PC-9 (cell line): Measurements from ENCODE around the gene FLAD1. TPM values are rescaled to one million over a fixed set of nuclear protein-coding genes. Genes with fewer than 3 reads are reported as not detected.

Experiments
- BruUV-seq: library from RNA; stranded (reverse); fragments of 400-500 nt; replicated peaks from 2 replicates; lab custom pipeline; 2021; lab: Mats Ljungman, UMichigan
- CTCF ChIA-PET: fragments of 300-600 bp; sonication (Branson Sonifier 250); formaldehyde crosslinking; loops from one replicate; lab custom pipeline; 2022; ENCODE audit warnings: antibody characterized with exemption; lab: Charles Lee
- POLR2A ChIA-PET: fragments of 300-600 bp; sonication (Branson Sonifier 250); formaldehyde crosslinking; loops from one replicate; lab custom pipeline; 2022; ENCODE audit warnings: antibody characterized with exemption; ENCODE audit not compliant: unreplicated experiment; lab: Charles Lee
- DNase-seq, 2 experiments: peaks; one replicate each; pipeline versions ENCODE4 v3.0.0 to v3.0.0-alpha.2; 2015 to 2022; ENCODE audit warnings: mixed read lengths in 1 of 2
- H2AFZ ChIP-seq: fragments of 200-600 bp; sonication (generic); 2 replicates; pipeline ENCODE4 v1.8.1; 2017; ENCODE audit warnings: antibody characterized with exemption
- H3F3A ChIP-seq: fragments of 200-600 bp; sonication (generic); 2 replicates; pipeline ENCODE4 v1.8.1; 2017; ENCODE audit warnings: antibody characterized with exemption, mild to moderate bottlenecking, low read depth; ENCODE audit not compliant: insufficient read depth
- H3K27ac ChIP-seq: fragments of 200-600 bp; sonication (generic); 2 replicates; pipeline ENCODE4 v1.6.1; 2016; ENCODE audit warnings: mixed run types
- H3K27me3 ChIP-seq: fragments of 200-600 bp; sonication (generic); 2 replicates; pipeline ENCODE4 v1.6.1; 2016; ENCODE audit warnings: low read depth, mixed run types; ENCODE audit not compliant: insufficient read depth
- H3K36me3 ChIP-seq: fragments of 200-600 bp; sonication (generic); 2 replicates; pipeline ENCODE4 v1.6.1; 2016; ENCODE audit warnings: low read depth, mixed run types
- H3K4me1 ChIP-seq: fragments of 200-600 bp; sonication (generic); replicated peaks from 2 replicates; pipeline ENCODE4 v1.6.1; 2016; ENCODE audit warnings: mixed run types; ENCODE audit not compliant: insufficient read depth
- H3K4me2 ChIP-seq: fragments of 200-600 bp; sonication (generic); 2 replicates; pipeline ENCODE4 v1.6.1; 2017; ENCODE audit warnings: mixed run types
- H3K4me3 ChIP-seq: fragments of 200-600 bp; sonication (generic); 2 replicates; pipeline ENCODE4 v1.6.1; 2016; ENCODE audit warnings: mixed run types
- H3K79me2 ChIP-seq: fragments of 200-600 bp; sonication (generic); 2 replicates; pipeline ENCODE4 v1.6.1; 2017; ENCODE audit warnings: low read depth, mixed run types
- H3K9me2 ChIP-seq: fragments of 200-600 bp; sonication (generic); 2 replicates; pipeline ENCODE4 v1.8.1; 2017; ENCODE audit warnings: mild to moderate bottlenecking; ENCODE audit not compliant: insufficient read depth
- H3K9me3 ChIP-seq: fragments of 200-600 bp; sonication (generic); 2 replicates; pipeline ENCODE4 v1.8.1; 2016; ENCODE audit warnings: low read depth; ENCODE audit not compliant: insufficient read depth
- H4K20me1 ChIP-seq: fragments of 200-600 bp; sonication (generic); 2 replicates; pipeline ENCODE4 v1.8.1; 2017; ENCODE audit not compliant: insufficient read depth
- EZH2 ChIP-seq: fragments of 200-600 bp; sonication (generic); IDR thresholded peaks from 2 replicates; pipeline ENCODE4 v1.8.0; 2017; ENCODE audit warnings: antibody characterized with exemption, low read depth
- intact Hi-C: fragments of 100-400 bp; cut with micrococcal nuclease; formaldehyde crosslinking; loops from one replicate; pipeline ENCODE4 v1.10.0; 2022; ENCODE audit not compliant: unreplicated experiment
- total RNA-seq: library from RNA; stranded (reverse); gene quantifications from 2 replicates; pipeline ENCODE4 v1.2.3, GENCODE V29; 2021
- TF ChIP-seq, protein P1 (sequence below): fragments of 200-600 bp; sonication (generic); conservative IDR thresholded peaks from 2 replicates; pipeline ENCODE4 v1.6.1; 2017; ENCODE audit warnings: mixed run types, antibody characterized with exemption, mild to moderate bottlenecking, moderate library complexity

Gene FLAD1
- total RNA-seq, 1 experiment from 2014 or later: 54.2 TPM

DNA sequence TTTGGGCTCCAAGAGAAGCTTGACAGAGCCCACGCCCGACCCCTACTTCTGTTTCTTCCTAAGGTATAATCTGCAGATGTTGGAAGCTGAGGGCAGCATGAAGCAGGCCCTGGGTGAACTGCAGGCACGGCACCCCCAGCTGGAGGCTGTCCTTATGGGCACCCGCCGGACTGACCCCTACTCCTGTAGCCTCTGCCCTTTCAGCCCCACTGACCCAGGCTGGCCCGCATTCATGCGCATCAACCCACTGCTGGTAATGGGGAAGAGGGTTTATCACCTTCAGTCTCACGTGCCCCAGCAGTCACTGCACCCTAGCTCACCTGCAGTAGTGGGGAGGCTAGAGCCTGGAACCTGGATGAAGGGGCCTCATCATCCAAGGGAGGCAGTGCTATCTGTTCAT is 7.1 kb downstream of the FLAD1 start:
- H3K9me2 ChIP-seq: no peaks in the 10 kb centered on the region
- H3K36me3 ChIP-seq: peaks cover 18% of the 10 kb centered on the region
- ChIA-PET CTCF (no interaction called here), POLR2A (no interaction called here)
- no peak overlapping the region for H3K4me2 ChIP-seq
- TF ChIP-seq, protein P1, sequence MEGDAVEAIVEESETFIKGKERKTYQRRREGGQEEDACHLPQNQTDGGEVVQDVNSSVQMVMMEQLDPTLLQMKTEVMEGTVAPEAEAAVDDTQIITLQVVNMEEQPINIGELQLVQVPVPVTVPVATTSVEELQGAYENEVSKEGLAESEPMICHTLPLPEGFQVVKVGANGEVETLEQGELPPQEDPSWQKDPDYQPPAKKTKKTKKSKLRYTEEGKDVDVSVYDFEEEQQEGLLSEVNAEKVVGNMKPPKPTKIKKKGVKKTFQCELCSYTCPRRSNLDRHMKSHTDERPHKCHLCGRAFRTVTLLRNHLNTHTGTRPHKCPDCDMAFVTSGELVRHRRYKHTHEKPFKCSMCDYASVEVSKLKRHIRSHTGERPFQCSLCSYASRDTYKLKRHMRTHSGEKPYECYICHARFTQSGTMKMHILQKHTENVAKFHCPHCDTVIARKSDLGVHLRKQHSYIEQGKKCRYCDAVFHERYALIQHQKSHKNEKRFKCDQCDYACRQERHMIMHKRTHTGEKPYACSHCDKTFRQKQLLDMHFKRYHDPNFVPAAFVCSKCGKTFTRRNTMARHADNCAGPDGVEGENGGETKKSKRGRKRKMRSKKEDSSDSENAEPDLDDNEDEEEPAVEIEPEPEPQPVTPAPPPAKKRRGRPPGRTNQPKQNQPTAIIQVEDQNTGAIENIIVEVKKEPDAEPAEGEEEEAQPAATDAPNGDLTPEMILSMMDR: no peak
- no peak for TF ChIP-seq EZH2
- H2AFZ ChIP-seq: no peak overlapping the region
- H3K27ac ChIP-seq: no peak overlapping the region
- peaks cover 49% of the 10 kb centered on the region for H3F3A ChIP-seq
- no peak overlapping the region for H3K4me3 ChIP-seq
- no peaks in the 10 kb centered on the region for H3K9me3 ChIP-seq
- H4K20me1 ChIP-seq: no peaks in the 10 kb centered on the region
- BruUV-seq: no TSS peak
- H3K79me2 ChIP-seq: peaks cover 37% of the 10 kb centered on the region
- intact Hi-C loops: no loop called here
- no peaks in the 10 kb centered on the region for H3K27me3 ChIP-seq
- H3K4me1 ChIP-seq: peaks cover 27% of the 10 kb centered on the region
- no peak for DNase-seq

DNA sequence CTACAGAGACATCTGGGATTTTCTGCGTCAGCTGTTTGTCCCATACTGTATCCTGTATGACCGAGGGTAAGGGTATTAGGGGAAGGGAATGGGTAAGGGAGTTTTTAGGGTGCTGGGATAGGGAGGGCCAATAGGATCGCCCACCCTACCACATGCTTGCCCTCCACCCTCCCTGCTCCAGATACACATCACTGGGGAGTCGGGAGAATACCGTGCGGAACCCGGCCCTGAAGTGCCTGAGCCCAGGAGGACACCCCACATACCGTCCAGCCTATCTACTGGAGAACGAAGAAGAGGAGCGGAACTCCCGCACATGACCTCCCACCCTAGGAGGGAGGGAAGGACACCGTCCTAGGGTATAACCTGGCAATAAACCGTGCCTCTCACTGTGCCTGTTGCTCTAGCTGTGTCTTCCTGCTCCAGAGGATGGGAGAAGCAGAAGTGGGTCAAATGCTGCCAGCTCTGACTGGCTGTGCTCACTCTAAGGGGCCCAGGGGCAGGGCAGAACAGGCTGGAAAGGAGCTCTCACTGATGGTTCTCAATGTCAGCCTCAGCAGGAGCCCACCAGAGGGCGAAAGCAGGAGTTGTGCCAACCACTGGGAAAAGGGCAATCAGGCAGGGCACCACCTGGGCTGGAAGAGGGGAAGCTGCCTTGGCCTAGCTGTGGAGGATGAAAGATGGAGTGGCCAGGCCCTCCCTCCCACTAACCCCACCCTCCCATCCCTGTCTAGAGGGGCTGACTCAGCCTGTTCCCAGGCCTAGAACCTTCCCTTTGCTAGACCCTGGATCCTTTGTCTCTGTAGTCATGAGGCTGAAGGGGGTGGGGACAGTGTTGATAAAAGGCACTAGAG is 9.8 kb downstream of the FLAD1 start:
- no peak for DNase-seq
- Histone ChIP-seq H3K9me2 (no peaks in the 10 kb centered on the region), H3K4me2 (no peak overlapping the region), H3K27me3 (no peaks in the 10 kb centered on the region), H3K4me1 (peaks cover 19% of the 10 kb centered on the region), H3K79me2 (peaks cover 12% of the 10 kb centered on the region), H3K36me3 (peaks cover 9% of the 10 kb centered on the region), H3K9me3 (no peaks in the 10 kb centered on the region), H2AFZ (no peak overlapping the region), H3K27ac (no peak overlapping the region), H3K4me3 (no peak overlapping the region), H4K20me1 (no peaks in the 10 kb centered on the region), H3F3A (peaks cover 54% of the 10 kb centered on the region)
- POLR2A ChIA-PET: interaction anchor here (0.5 to 0.7 kb wide), 5 partner anchors 8 to 939 kb away, joined by 3 to 16 read pairs (median 6); partner anchors contain the start of gene PBXIP1
- TF ChIP-seq, protein P1: no peak; the same call in 1 of the 2 replicates
- TF ChIP-seq EZH2: no peak
- CTCF ChIA-PET: no interaction called here
- intact Hi-C loops: no loop called here
- BruUV-seq: no TSS peak

DNA sequence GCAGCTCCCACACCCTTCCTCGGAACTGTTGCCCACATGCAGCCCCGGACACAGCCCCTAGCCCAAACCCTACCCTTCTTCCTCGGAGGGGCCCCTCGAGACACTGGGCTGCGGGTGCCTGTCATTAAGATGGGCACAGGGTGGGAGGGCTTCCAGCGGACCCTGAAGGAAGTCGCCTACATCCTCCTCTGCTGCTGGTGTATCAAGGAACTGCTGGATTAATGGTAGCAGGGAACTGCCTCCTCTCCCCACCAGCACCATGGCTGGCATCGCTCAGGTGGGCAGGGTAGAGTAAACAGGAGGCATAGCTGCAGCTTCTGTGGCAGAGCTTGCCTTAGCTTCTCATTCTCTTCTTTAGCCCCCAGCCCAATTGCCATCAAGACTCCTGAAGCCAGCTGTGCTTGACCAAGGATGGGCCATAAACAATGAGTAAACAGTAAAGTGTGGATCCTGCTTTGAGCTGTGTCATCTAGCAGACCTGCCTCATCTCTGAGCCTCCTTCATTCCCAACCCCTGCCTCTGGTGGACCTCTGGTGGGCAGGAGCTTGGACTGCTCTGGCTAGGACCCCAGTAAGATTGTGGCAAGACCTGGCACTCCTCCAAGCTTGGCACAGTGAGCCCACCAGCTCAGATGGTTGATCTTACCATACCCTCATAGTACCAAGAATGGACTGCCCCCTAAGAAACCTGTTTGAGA is 10.6 kb downstream of the FLAD1 start, which contains the start of gene LENEP:
Gene LENEP (plus strand): TSS at position 15 of the 697 bp plus-strand sequence. CDS start 22 bp downstream, at position 37.
- Histone ChIP-seq H3K4me3 (no peak within 1 kb of the TSS), H4K20me1 (no peaks in the 10 kb centered on the region), H3K9me2 (no peaks in the 10 kb centered on the region), H3K9me3 (no peaks in the 10 kb centered on the region), H3K79me2 (peaks cover 4% of the 10 kb centered on the region; the same call in 1 of the 2 replicates), H3K4me2 (no peak within 1 kb of the TSS), H3K27ac (peak within 1 kb of the TSS; percentile 20), H3K4me1 (peaks cover 19% of the 10 kb centered on the region; the same call in 1 of the 2 replicates), H3K36me3 (peaks cover 3% of the 10 kb centered on the region; the same call in 1 of the 2 replicates), H3K27me3 (no peaks in the 10 kb centered on the region), H2AFZ (no peak within 1 kb of the TSS), H3F3A (peaks cover 53% of the 10 kb centered on the region)
- no peak for DNase-seq
- no TSS peak for BruUV-seq
- TF ChIP-seq, protein P1: no peak
- no peak for TF ChIP-seq EZH2
- POLR2A ChIA-PET: interaction anchor here (0.5 to 1.1 kb wide), 8 partner anchors 7 to 938 kb away, joined by 3 to 16 read pairs (median 4); partner anchors contain the start of genes FLAD1 and PBXIP1
- CTCF ChIA-PET: interaction anchor here (0.6 to 0.7 kb wide), 3 partner anchors 22 to 45 kb away, joined by 3 to 4 read pairs (median 3); no protein-coding TSS in a partner anchor
- intact Hi-C loops: no loop called here
